Natural killer cell (primary cell): ENCODE data around the gene NACC2. TPM values are rescaled to one million over a fixed set of nuclear protein-coding genes. Genes with fewer than 3 reads are reported as not detected.

Experiments used
- ATAC-seq, 3 donors: fragments of 150-1000 bp in 2 of 3; fragments of 200-7000 bp in 1 of 3; cut with Tn5 transposase; 1 replicate in 1 of 3; 2 replicates in 2 of 3; pipeline ENCODE4 v1.10.0; 2021; ENCODE audit warnings: mild to moderate bottlenecking in 2 of 3, moderate library complexity in 2 of 3
- DNase-seq, 2 donors: peaks; one replicate each; pipeline versions ENCODE4 v3.0.0 to v3.0.0-alpha.2; 2013 to 2021; ENCODE audit warnings: mixed read lengths in 1 of 2
- H3K27ac ChIP-seq: one replicate; pipeline ENCODE4 v1.5.1; 2013; ENCODE audit warnings: mild to moderate bottlenecking, low read length
- H3K27me3 ChIP-seq: one replicate; pipeline ENCODE4 v1.6.1; 2013; ENCODE audit warnings: low read length; ENCODE audit not compliant: control insufficient read depth, insufficient read depth
- H3K36me3 ChIP-seq: one replicate; pipeline ENCODE4 v1.6.1; 2013; ENCODE audit warnings: low read length; ENCODE audit not compliant: control insufficient read depth, insufficient read depth
- H3K4me1 ChIP-seq: one replicate; pipeline ENCODE4 v1.6.1; 2013; ENCODE audit warnings: low read length; ENCODE audit not compliant: control insufficient read depth, insufficient read depth
- H3K4me3 ChIP-seq: one replicate; pipeline ENCODE4 v1.5.1; 2013; ENCODE audit warnings: low read length
- H3K9me3 ChIP-seq: one replicate; pipeline ENCODE4 v1.6.1; 2013; ENCODE audit warnings: low read length; ENCODE audit not compliant: control insufficient read depth, insufficient read depth
- H3K27ac Mint-ChIP-seq, 2 donors: one replicate each; pipeline ENCODE4 v1.8.0; 2022; ENCODE audit warnings: mild to moderate bottlenecking in 2 of 2, mixed read lengths in 2 of 2, moderate library complexity in 1 of 2
- H3K27me3 Mint-ChIP-seq, 2 donors: one replicate each; pipeline ENCODE4 v1.8.0; 2022; ENCODE audit warnings: low read depth in 2 of 2, mixed read lengths in 2 of 2
- H3K36me3 Mint-ChIP-seq: one replicate; pipeline ENCODE4 v1.8.0; 2022; ENCODE audit warnings: mixed read lengths
- H3K4me1 Mint-ChIP-seq, 2 donors: one replicate each; pipeline ENCODE4 v1.8.0; 2022; ENCODE audit warnings: mixed read lengths in 2 of 2
- H3K4me3 Mint-ChIP-seq: one replicate; pipeline ENCODE4 v1.8.0; 2022; ENCODE audit warnings: mild to moderate bottlenecking, moderate library complexity, mixed read lengths
- H3K9me3 Mint-ChIP-seq, 2 donors: one replicate each; pipeline ENCODE4 v1.8.0; 2022; ENCODE audit warnings: mixed read lengths in 2 of 2
- CTCF ChIP-seq: fragments of 200-600 bp; IDR thresholded peaks from one replicate; pipeline ENCODE4 v1.8.0; 2022; ENCODE audit warnings: antibody characterized with exemption
- WGBS: methylation state at CpG from one replicate; pipeline ENCODE4 v1.1.7; 2013; ENCODE audit warnings: missing lambda C conversion rate; ENCODE audit not compliant: insufficient coverage; 5-methylcytosine and 5-hydroxymethylcytosine counted together
- intact Hi-C: fragments of 100-400 bp; cut with micrococcal nuclease; formaldehyde crosslinking; loops from one replicate; pipeline ENCODE4 v1.14.2; 2022
- total RNA-seq, 4 donors: library from RNA; stranded (reverse); fragments of 120-200 nt in 1 of 4; gene quantifications; one replicate each; pipeline versions ENCODE4 v1.2.3 to v1.2.4, GENCODE V29; 2013 to 2022

The NACC2 gene
- total RNA-seq, 3 donors from 2014 or later (not counting 1 experiment from before 2014, with no cell fraction given), result 14.5 to 21.6 (median 21.2) TPM

- no peak overlapping the region for H3K27ac Mint-ChIP-seq
- peaks cover 0 to 3% of the 10 kb centered on the region in 2 donors for H3K27me3 Mint-ChIP-seq
- no peaks in the 10 kb centered on the region for H3K36me3 ChIP-seq
- H3K9me3 ChIP-seq, result no peaks in the 10 kb centered on the region
- no peaks in the 10 kb centered on the region for H3K4me1 Mint-ChIP-seq
- no peaks in the 10 kb centered on the region for H3K4me1 ChIP-seq
- no peak overlapping the region for H3K4me3 ChIP-seq
- intact Hi-C loops, result no loop called here
- no peak for ATAC-seq
- H3K27me3 ChIP-seq, result no peaks in the 10 kb centered on the region
- TF ChIP-seq CTCF, result no peak
- no peak overlapping the region for H3K27ac ChIP-seq
- H3K4me3 Mint-ChIP-seq, result no peak overlapping the region
- DNase-seq, result no peak
- no peaks in the 10 kb centered on the region for H3K36me3 Mint-ChIP-seq
- 59% methylated on average over 13 of the region's 13 CpGs for WGBS
- no peaks in the 10 kb centered on the region for H3K9me3 Mint-ChIP-seq
These were observed 47.7 kb upstream of the NACC2 start for GRCh38 chr9:136142859-136143214.

GRCh38 chr9:136142414-136142796 lies 47.3 kb upstream of the NACC2 start:
- intact Hi-C loops, result no loop called here
- Mint-ChIP-seq H3K36me3 (no peaks in the 10 kb centered on the region), H3K4me3 (no peak overlapping the region), H3K4me1 (no peaks in the 10 kb centered on the region), H3K27me3 (peaks cover 0 to 3% of the 10 kb centered on the region in 2 donors), H3K9me3 (no peaks in the 10 kb centered on the region), H3K27ac (no peak overlapping the region)
- ATAC-seq, result no peak
- no peak for DNase-seq
- Histone ChIP-seq H3K27me3 (no peaks in the 10 kb centered on the region), H3K36me3 (no peaks in the 10 kb centered on the region), H3K27ac (no peak overlapping the region), H3K9me3 (no peaks in the 10 kb centered on the region), H3K4me3 (no peak overlapping the region), H3K4me1 (no peaks in the 10 kb centered on the region)
- no peak for TF ChIP-seq CTCF
- WGBS, result 84% methylated on average over 6 of the region's 6 CpGs

GRCh38 chr9:136141682-136142413 lies 46.8 kb upstream of the NACC2 start:
- intact Hi-C loops, result no loop called here
- no peaks in the 10 kb centered on the region for H3K36me3 Mint-ChIP-seq
- Histone ChIP-seq H3K4me1 (no peaks in the 10 kb centered on the region), H3K4me3 (no peak overlapping the region), H3K27me3 (no peaks in the 10 kb centered on the region), H3K36me3 (no peaks in the 10 kb centered on the region), H3K9me3 (no peaks in the 10 kb centered on the region), H3K27ac (no peak overlapping the region)
- 86% methylated on average over 19 of the region's 19 CpGs for WGBS
- no peak overlapping the region for H3K27ac Mint-ChIP-seq
- H3K27me3 Mint-ChIP-seq, result peaks cover 0 to 3% of the 10 kb centered on the region in 2 donors
- no peak for ATAC-seq
- TF ChIP-seq CTCF, result no peak
- no peak for DNase-seq
- no peaks in the 10 kb centered on the region for H3K9me3 Mint-ChIP-seq
- no peak overlapping the region for H3K4me3 Mint-ChIP-seq
- H3K4me1 Mint-ChIP-seq, result no peaks in the 10 kb centered on the region

GRCh38 chr9:136140966-136141365 lies 45.9 kb upstream of the NACC2 start:
- Histone ChIP-seq H3K4me3 (no peak overlapping the region), H3K9me3 (no peaks in the 10 kb centered on the region), H3K27me3 (no peaks in the 10 kb centered on the region), H3K27ac (no peak overlapping the region), H3K36me3 (no peaks in the 10 kb centered on the region), H3K4me1 (no peaks in the 10 kb centered on the region)
- intact Hi-C loops, result no loop called here
- Mint-ChIP-seq H3K4me3 (no peak overlapping the region), H3K36me3 (no peaks in the 10 kb centered on the region), H3K9me3 (no peaks in the 10 kb centered on the region), H3K4me1 (no peaks in the 10 kb centered on the region), H3K27ac (no peak overlapping the region), H3K27me3 (peaks cover 2 to 3% of the 10 kb centered on the region in 2 donors)
- WGBS, result 90% methylated on average over 14 of the region's 14 CpGs
- no peak for TF ChIP-seq CTCF
- DNase-seq (no peak), ATAC-seq (no peak)
